C4-2B (cell line): ENCODE results near the gene MRAP2.

ENCODE experiments used
- CTCF ChIP-seq: fragments of 450-650 bp; conservative IDR thresholded peaks from 2 replicates; pipeline ENCODE4 v1.5.1; 2017; ENCODE audit warnings: mild to moderate bottlenecking
- ZFX ChIP-seq: fragments of 450-650 bp; IDR thresholded peaks from 2 replicates; pipeline ENCODE4 v1.6.1; 2017

- no peak for TF ChIP-seq CTCF
- no peak for TF ChIP-seq ZFX
Measured at GRCh38 chr6:84062519-84063154, 29.1 kb downstream of the MRAP2 start.
